ENCODE measurements around the gene NUP188. TPM values are rescaled to one million over a fixed set of nuclear protein-coding genes. Genes with fewer than 3 reads are reported as not detected.
"Not testable (repeated sequence)": the region's sequence is repeated elsewhere in the genome, so short reads cannot be mapped to it uniquely, and the experiment has no call there.

NUP188 gene
- total RNA-seq, 3 donors from 2014 or later (not counting 1 experiment from before 2014, with no cell fraction given) = 53.9 to 66.4 (median 58.3) TPM

DNA sequence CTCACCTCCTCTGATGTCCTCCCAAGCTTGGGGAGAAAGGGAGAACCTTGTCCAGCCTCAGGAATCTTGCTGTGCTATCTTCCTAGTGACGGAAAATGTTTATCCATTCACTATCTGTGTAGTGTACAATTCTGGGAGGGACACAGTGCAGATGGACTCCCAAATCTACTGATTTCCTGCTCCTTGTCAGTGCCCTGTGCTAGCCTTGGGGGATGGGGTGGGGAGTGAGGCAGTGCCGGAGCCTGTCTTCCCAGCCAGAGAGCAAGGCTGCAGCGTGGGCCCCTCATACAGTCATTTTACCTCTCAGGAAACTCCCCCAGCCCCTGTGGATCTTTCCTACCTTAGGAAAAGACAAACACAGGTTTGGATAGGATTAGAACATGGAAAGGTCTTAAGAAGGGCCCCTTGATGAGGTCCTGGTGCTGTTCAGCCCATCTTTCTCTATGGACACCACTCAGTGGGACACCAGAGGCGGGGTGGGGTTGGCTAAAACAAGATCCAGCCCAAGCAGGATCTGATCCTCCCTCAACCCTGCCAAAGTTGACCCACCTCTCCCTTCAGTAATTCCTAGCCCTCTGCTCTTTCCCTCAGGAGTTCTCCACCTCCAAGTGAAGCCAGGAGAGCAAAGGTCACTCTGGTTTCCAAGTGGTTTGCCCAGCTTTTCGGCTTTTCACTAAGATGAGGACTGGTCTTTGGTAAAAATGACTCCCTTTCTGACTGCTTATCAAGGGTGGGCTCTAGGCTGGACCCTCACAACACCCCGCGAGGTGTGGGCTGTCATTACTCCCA lies 3.5 kb upstream of the NUP188 start:
- Histone ChIP-seq H3K4me1 (ENCODE audit: control insufficient read depth, insufficient read depth, low read length) (peaks cover 22% of the 10 kb centered on the region), H3K36me3 (ENCODE audit: control insufficient read depth, insufficient read depth, low read length) (no peaks in the 10 kb centered on the region), H3K4me3 (ENCODE audit: low read length) (no peak overlapping the region), H3K9me3 (ENCODE audit: control insufficient read depth, insufficient read depth, low read length) (no peaks in the 10 kb centered on the region), H3K27ac (ENCODE audit: low read length) (no peak overlapping the region), H3K27me3 (ENCODE audit: control insufficient read depth, insufficient read depth, low read length) (no peaks in the 10 kb centered on the region)
- no peaks in the 10 kb centered on the region for H3K9me3 Mint-ChIP-seq
- TF ChIP-seq, protein P1, sequence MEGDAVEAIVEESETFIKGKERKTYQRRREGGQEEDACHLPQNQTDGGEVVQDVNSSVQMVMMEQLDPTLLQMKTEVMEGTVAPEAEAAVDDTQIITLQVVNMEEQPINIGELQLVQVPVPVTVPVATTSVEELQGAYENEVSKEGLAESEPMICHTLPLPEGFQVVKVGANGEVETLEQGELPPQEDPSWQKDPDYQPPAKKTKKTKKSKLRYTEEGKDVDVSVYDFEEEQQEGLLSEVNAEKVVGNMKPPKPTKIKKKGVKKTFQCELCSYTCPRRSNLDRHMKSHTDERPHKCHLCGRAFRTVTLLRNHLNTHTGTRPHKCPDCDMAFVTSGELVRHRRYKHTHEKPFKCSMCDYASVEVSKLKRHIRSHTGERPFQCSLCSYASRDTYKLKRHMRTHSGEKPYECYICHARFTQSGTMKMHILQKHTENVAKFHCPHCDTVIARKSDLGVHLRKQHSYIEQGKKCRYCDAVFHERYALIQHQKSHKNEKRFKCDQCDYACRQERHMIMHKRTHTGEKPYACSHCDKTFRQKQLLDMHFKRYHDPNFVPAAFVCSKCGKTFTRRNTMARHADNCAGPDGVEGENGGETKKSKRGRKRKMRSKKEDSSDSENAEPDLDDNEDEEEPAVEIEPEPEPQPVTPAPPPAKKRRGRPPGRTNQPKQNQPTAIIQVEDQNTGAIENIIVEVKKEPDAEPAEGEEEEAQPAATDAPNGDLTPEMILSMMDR (IDR thresholded peaks at IDR 0.05) = no peak
- peaks cover 27 to 29% of the 10 kb centered on the region in 2 donors for H3K4me1 Mint-ChIP-seq
- H3K36me3 Mint-ChIP-seq = no peaks in the 10 kb centered on the region
- DNase-seq = no peak
- H3K4me3 Mint-ChIP-seq = no peak overlapping the region
- H3K27me3 Mint-ChIP-seq (ENCODE audit: low read depth in 2 of 2) = no peaks in the 10 kb centered on the region
- no peak overlapping the region for H3K27ac Mint-ChIP-seq
- ATAC-seq = no peak
- 96% methylated on average over 5 of the region's 7 CpGs for WGBS (ENCODE audit: insufficient coverage)
- intact Hi-C loops (cut with micrococcal nuclease) = no loop called here

DNA sequence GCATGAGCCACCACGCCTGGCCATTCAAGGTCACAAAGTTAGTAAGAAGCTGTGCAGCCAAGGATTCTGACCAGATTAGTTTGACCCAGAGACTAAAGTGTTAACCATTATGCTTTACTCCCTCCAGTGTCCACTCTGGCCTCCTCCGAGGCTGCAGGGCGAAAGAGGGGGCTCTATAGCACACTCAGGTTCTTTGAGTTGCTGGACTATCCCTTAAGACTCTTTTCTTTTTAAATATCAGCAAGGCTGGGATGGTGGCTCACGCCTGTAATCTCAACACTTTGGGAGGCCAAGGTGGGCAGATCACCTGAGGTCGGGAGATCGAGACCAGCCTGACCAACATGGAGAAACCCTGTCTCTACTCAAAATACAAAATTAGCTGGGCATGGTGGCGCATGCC lies 2.5 kb upstream of the NUP188 start:
- not testable (repeated sequence) for H3K36me3 Mint-ChIP-seq; H3K36me3 ChIP-seq (ENCODE audit: control insufficient read depth, insufficient read depth, low read length); H3K27me3 ChIP-seq (ENCODE audit: control insufficient read depth, insufficient read depth, low read length); H3K4me3 ChIP-seq (ENCODE audit: low read length); H3K4me3 Mint-ChIP-seq; ATAC-seq; H3K27ac Mint-ChIP-seq; H3K27me3 Mint-ChIP-seq (ENCODE audit: low read depth in 2 of 2); H3K27ac ChIP-seq (ENCODE audit: low read length); H3K9me3 ChIP-seq (ENCODE audit: control insufficient read depth, insufficient read depth, low read length); H3K9me3 Mint-ChIP-seq; DNase-seq
- H3K4me1 ChIP-seq (ENCODE audit: control insufficient read depth, insufficient read depth, low read length) = peaks cover 22% of the 10 kb centered on the region
- intact Hi-C loops (cut with micrococcal nuclease) = loop anchor here (5.0 kb wide), 1 partner anchor 83 kb away; no protein-coding TSS in a partner anchor
- peaks cover 27 to 29% of the 10 kb centered on the region in 2 donors for H3K4me1 Mint-ChIP-seq
- WGBS (ENCODE audit: insufficient coverage) = 95% methylated on average over 7 of the region's 7 CpGs

DNA sequence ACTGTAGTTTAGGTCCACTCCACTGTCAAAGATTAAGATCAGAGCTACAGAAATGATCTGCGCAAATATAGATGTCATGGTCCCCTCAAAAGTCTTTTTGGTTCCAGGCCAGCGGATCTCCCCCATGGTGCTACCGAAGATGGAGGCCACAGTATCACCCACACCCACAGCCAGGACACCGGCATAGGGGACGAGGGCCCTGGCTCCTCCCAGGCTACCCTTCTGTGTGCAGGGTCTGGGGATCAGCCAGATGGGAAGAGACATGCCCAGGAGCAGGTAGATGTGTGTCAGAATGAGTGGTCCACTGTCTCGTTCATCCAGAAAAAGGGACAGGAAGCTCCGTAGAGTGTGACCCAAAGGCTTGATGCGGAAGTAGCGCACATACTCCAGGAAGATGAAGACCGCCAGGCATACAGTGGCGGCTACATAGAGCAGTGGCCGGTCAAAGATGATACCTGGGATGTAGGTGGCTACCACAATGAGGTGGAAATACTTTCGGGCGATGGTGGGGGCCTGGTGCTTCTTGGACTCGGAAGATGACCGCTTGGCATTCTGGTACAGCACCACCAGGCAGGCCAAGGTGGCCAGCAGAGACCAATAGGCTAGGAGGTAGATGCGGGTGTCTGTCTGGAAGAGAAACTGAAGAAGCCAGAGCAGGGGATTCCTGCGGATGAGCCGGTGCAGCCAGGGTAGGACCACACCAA lies 1.5 kb upstream of the NUP188 start:
- WGBS (ENCODE audit: insufficient coverage) = 97% methylated on average over 19 of the region's 19 CpGs
- TF ChIP-seq, protein P1 (IDR thresholded peaks at IDR 0.05) = no peak
- Histone ChIP-seq H3K4me1 (ENCODE audit: control insufficient read depth, insufficient read depth, low read length) (peaks cover 22% of the 10 kb centered on the region), H3K36me3 (ENCODE audit: control insufficient read depth, insufficient read depth, low read length) (no peaks in the 10 kb centered on the region), H3K27ac (ENCODE audit: low read length) (no peak overlapping the region), H3K27me3 (ENCODE audit: control insufficient read depth, insufficient read depth, low read length) (no peaks in the 10 kb centered on the region), H3K9me3 (ENCODE audit: control insufficient read depth, insufficient read depth, low read length) (no peaks in the 10 kb centered on the region), H3K4me3 (ENCODE audit: low read length) (no peak overlapping the region)
- Mint-ChIP-seq H3K27me3 (ENCODE audit: low read depth in 2 of 2) (no peaks in the 10 kb centered on the region), H3K9me3 (no peaks in the 10 kb centered on the region), H3K4me3 (peak overlapping the region; percentile 95), H3K4me1 (peaks cover 27 to 29% of the 10 kb centered on the region in 2 donors), H3K27ac (peak overlapping the region; percentile 86 to 96), H3K36me3 (no peaks in the 10 kb centered on the region)
- DNase-seq = no peak
- intact Hi-C loops (cut with micrococcal nuclease) = loop anchor here (5.0 kb wide), 1 partner anchor 84 kb away; no protein-coding TSS in a partner anchor
- ATAC-seq = no peak

Measured in natural killer cell (primary cell).